DND-41 (cell line): ENCODE measurements around the gene ROCK2.
A peak's percentile ranks its signal among the peaks of the same experiment; 100 is the strongest.
"Not testable (repeated sequence)": the region's sequence is repeated elsewhere in the genome, so short reads cannot be mapped to it uniquely, and the experiment has no call there.

Experiments
- ATAC-seq: fragments of 200-7000 bp; cut with Tn5 transposase; 3 replicates; pipeline ENCODE4 v1.9.1; 2021; ENCODE audit warnings: low read depth; ENCODE audit not compliant: insufficient read depth
- DNase-seq: peaks from one replicate; pipeline ENCODE4 v3.0.0-alpha.2; 2020
- H2AFZ ChIP-seq: 2 replicates; pipeline ENCODE4 v1.6.0; 2012; ENCODE audit warnings: low read depth, low read length
- H3K27ac ChIP-seq: 2 replicates; pipeline ENCODE4 v1.5.1; 2012; ENCODE audit warnings: low read length, inconsistent platforms
- H3K27me3 ChIP-seq: fragments of 200-600 bp; sonication (generic); 2 replicates; pipeline ENCODE4 v1.6.0; 2012; ENCODE audit warnings: low read length, mild to moderate bottlenecking, inconsistent platforms; ENCODE audit not compliant: insufficient read depth, poor library complexity
- H3K36me3 ChIP-seq: 2 replicates; pipeline ENCODE4 v1.5.1; 2012; ENCODE audit warnings: low read length, inconsistent platforms; ENCODE audit not compliant: insufficient read depth
- H3K4me1 ChIP-seq: 2 replicates; pipeline ENCODE4 v1.5.1; 2012; ENCODE audit warnings: mild to moderate bottlenecking, low read length; ENCODE audit not compliant: insufficient read depth
- H3K4me2 ChIP-seq: 2 replicates; pipeline ENCODE4 v1.6.0; 2012; ENCODE audit warnings: mild to moderate bottlenecking, moderate library complexity, low read length, inconsistent platforms; ENCODE audit not compliant: insufficient read depth
- H3K4me3 ChIP-seq, 2 experiments: fragments of 200-600 bp in 1 of 2; shearing (Covaris generic) in 1 of 2; 2 replicates each; pipeline ENCODE4 v1.5.1; 2012 to 2016; ENCODE audit warnings: inconsistent platforms in 2 of 2, low read length in 2 of 2, mild to moderate bottlenecking in 2 of 2, low read depth in 1 of 2, moderate library complexity in 1 of 2
- H3K79me2 ChIP-seq: 2 replicates; pipeline ENCODE4 v1.6.0; 2012; ENCODE audit warnings: low read length, inconsistent platforms; ENCODE audit not compliant: insufficient read depth
- H3K9ac ChIP-seq: 2 replicates; pipeline ENCODE4 v1.6.0; 2012; ENCODE audit warnings: low read depth, mild to moderate bottlenecking, inconsistent platforms, low read length, moderate library complexity
- H3K9me3 ChIP-seq: 2 replicates; pipeline ENCODE4 v1.5.1; 2012; ENCODE audit warnings: low read length, moderate library complexity, mild to moderate bottlenecking, inconsistent platforms; ENCODE audit not compliant: insufficient read depth, severe bottlenecking
- H4K20me1 ChIP-seq: 2 replicates; pipeline ENCODE4 v1.6.0; 2012; ENCODE audit warnings: low read length; ENCODE audit not compliant: insufficient read depth
- CTCF ChIP-seq: IDR thresholded peaks from 2 replicates; pipeline ENCODE4 v1.5.1; 2012; ENCODE audit warnings: borderline replicate concordance, low read length, moderate library complexity, mild to moderate bottlenecking; ENCODE audit not compliant: poor library complexity, severe bottlenecking; ENCODE audit errors: extremely low read depth
- EZH2 ChIP-seq: IDR thresholded peaks from 3 replicates; pipeline ENCODE4 v1.6.1; 2012; ENCODE audit warnings: borderline replicate concordance, low read depth, mild to moderate bottlenecking, moderate library complexity, low read length, inconsistent platforms; ENCODE audit not compliant: severe bottlenecking

ROCK2 gene

DNA sequence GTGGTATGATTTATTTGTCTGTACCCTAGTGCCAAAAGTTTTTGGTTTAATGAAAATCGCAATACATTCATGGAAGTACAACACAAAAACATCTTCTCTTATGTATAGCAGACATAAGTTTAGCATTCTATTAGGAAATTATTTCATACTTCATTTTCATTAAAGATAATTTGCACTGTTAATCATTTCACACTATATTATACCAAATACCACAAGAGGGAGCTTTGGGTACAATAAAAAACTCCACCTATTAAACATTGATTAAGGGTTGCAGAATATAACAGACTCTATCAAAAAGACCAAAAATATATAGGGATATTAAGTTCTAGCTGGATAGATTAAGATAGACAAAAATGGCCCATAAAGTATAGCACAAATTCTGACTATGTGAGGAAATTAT lies 110.1 kb downstream of the ROCK2 start:
- Histone ChIP-seq H3K4me2 (no peak overlapping the region), H3K9ac (no peak overlapping the region), H2AFZ (no peak overlapping the region), H4K20me1 (peaks cover 3% of the 10 kb centered on the region; the same call in 1 of the 2 replicates), H3K27ac (no peak overlapping the region), H3K27me3 (no peaks in the 10 kb centered on the region), H3K4me3 (no peak overlapping the region), H3K4me1 (no peaks in the 10 kb centered on the region), H3K36me3 (peaks cover 8% of the 10 kb centered on the region; the same call in 1 of the 2 replicates), H3K79me2 (0 out of 2 replicates have a peak, but pooled peaks cover 4% of the 10 kb centered on the region), H3K9me3 (no peaks in the 10 kb centered on the region)
- ATAC-seq (no peak), DNase-seq (no peak)
- TF ChIP-seq CTCF (peak; percentile 44), EZH2 (no peak)

GRCh38 chr2:11231193-11231592 lies 113.2 kb downstream of the ROCK2 start:
- H3K27me3 ChIP-seq, H4K20me1 ChIP-seq, ATAC-seq: not testable (repeated sequence)

DNA sequence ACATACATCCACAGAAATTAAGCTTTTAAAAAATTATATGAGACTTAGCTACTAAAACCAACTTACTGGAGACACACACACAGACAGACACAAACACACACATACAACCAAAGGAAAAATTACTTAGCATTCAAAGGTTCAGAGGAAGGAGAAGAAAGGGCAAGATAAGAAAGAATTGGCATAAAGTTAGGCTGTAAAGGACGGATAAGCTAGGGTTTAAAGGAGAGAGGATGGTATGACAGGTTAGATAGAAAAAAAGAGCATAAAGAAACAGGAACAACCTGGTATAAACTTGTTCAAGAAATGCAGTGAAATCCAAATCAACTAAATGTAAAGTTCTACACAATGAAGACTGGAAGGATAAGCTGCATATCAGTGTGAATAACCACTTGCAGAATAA lies 115.7 kb downstream of the ROCK2 start:
- Histone ChIP-seq H3K4me3 (no peak overlapping the region), H3K36me3 (peaks cover 28% of the 10 kb centered on the region), H4K20me1 (peaks cover 3% of the 10 kb centered on the region; the same call in 1 of the 2 replicates), H3K27me3 (no peaks in the 10 kb centered on the region), H3K79me2 (no peaks in the 10 kb centered on the region), H3K4me1 (no peaks in the 10 kb centered on the region), H3K4me2 (no peak overlapping the region), H2AFZ (no peak overlapping the region), H3K9ac (no peak overlapping the region), H3K27ac (no peak overlapping the region), H3K9me3 (no peaks in the 10 kb centered on the region)
- no peak for ATAC-seq
- TF ChIP-seq EZH2: no peak
- no peak for TF ChIP-seq CTCF
- DNase-seq: no peak

More at GRCh38 chr2:11231193-11231592, 113.2 kb downstream of the ROCK2 start:
- H3K4me3 ChIP-seq, H3K27ac ChIP-seq, H3K4me1 ChIP-seq, DNase-seq, H3K79me2 ChIP-seq, H3K4me2 ChIP-seq, H3K9ac ChIP-seq, H2AFZ ChIP-seq, H3K9me3 ChIP-seq: not testable (repeated sequence)
- H3K36me3 ChIP-seq: peaks cover 18% of the 10 kb centered on the region; the same call in 1 of the 2 replicates

- DNase-seq: no peak
- H3K9me3 ChIP-seq: no peaks in the 10 kb centered on the region
- peaks cover 3% of the 10 kb centered on the region; the same call in 1 of the 2 replicates for H4K20me1 ChIP-seq
- no peaks in the 10 kb centered on the region for H3K4me1 ChIP-seq
- H3K79me2 ChIP-seq: no peaks in the 10 kb centered on the region
- no peaks in the 10 kb centered on the region for H3K27me3 ChIP-seq
- TF ChIP-seq EZH2 (no peak), CTCF (no peak)
- ATAC-seq: no peak
- H2AFZ ChIP-seq: no peak overlapping the region
- no peak overlapping the region for H3K4me2 ChIP-seq
- no peak overlapping the region for H3K27ac ChIP-seq
- no peak overlapping the region for H3K4me3 ChIP-seq
- H3K36me3 ChIP-seq: peaks cover 23% of the 10 kb centered on the region
- H3K9ac ChIP-seq: no peak overlapping the region
Measured at GRCh38 chr2:11227595-11227994, 116.8 kb downstream of the ROCK2 start.
